ENCODE data around the gene DECR2. TPM values are rescaled to one million over a fixed set of nuclear protein-coding genes. Genes with fewer than 3 reads are reported as not detected.
"Not testable (repeated sequence)": the region's sequence is repeated elsewhere in the genome, so short reads cannot be mapped to it uniquely, and the experiment has no call there.

Gene DECR2
- total and polyA plus RNA-seq, 2 donors = 4.5 to 14.2 TPM

- Histone ChIP-seq H3K36me3 (ENCODE audit: control insufficient read depth in 2 of 2, insufficient read depth in 2 of 2, low read length in 1 of 2) (peaks cover 41 to 47% of the 10 kb centered on the region in 2 donors), H3K27me3 (ENCODE audit: control insufficient read depth in 2 of 2, insufficient read depth in 1 of 2, low read length in 1 of 2) (peaks cover 0 to 10% of the 10 kb centered on the region in 2 donors), H3K4me1 (ENCODE audit: control insufficient read depth in 2 of 2, insufficient read depth in 2 of 2, low read length in 2 of 2) (peaks cover 9 to 13% of the 10 kb centered on the region in 2 donors), H3K9me3 (ENCODE audit: control insufficient read depth in 2 of 2, insufficient read depth in 1 of 2, low read length in 1 of 2) (no peaks in the 10 kb centered on the region), H3K27ac (ENCODE audit: low read depth in 1 of 2, low read length in 1 of 2) (no peak overlapping the region), H3K4me3 (ENCODE audit: low read length in 2 of 2) (no peak overlapping the region)
- DNase-seq (ENCODE audit: low read depth in 6 of 9, low spot score in 9 of 9) = no peak
- 94% methylated on average over 42 of the region's 42 CpGs for WGBS
These were observed 24.2 kb upstream of the DECR2 start for GRCh38 chr16:377419-377951.

DNA sequence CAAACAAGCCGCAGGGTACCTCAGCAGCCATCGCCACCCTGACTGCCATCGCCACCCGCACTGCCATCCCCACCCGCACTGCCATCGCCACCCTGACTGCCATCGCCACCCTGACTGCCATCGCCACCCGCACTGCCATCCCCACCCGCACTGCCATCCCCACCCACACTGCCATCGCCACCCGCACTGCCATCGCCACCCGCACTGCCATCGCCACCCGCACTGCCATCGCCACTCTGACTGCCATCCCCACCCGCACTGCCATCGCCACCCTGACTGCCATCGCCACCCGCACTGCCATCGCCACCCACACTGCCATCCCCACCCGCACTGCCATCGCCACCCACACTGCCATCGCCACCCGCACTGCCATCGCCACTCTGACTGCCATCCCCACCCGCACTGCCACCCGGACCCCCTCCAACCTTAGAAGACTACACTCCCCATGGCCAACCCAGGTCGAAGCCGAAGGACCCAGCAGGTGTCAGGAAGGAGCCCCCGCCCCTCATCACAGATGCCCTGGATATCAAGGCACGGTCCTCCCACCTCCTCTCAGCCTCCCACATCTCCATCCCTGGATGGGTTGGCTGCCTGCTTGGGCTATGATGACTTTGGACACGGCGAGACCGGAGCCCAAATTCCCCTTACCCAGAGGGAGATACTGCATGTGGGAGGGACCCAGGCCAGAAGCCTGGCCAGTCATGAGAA, 23.4 kb upstream of the DECR2 start:
- Histone ChIP-seq H3K4me1 (ENCODE audit: control insufficient read depth in 2 of 2, insufficient read depth in 2 of 2, low read length in 2 of 2) (peaks cover 11 to 21% of the 10 kb centered on the region in 2 donors), H3K36me3 (ENCODE audit: control insufficient read depth in 2 of 2, insufficient read depth in 2 of 2, low read length in 1 of 2) (peaks cover 36 to 40% of the 10 kb centered on the region in 2 donors), H3K27me3 (ENCODE audit: control insufficient read depth in 2 of 2, insufficient read depth in 1 of 2, low read length in 1 of 2) (peaks cover 0 to 18% of the 10 kb centered on the region in 2 donors)
- not testable (repeated sequence) for H3K4me3 ChIP-seq (ENCODE audit: low read length in 2 of 2); H3K27ac ChIP-seq (ENCODE audit: low read depth in 1 of 2, low read length in 1 of 2); DNase-seq (ENCODE audit: low read depth in 6 of 9, low spot score in 9 of 9); H3K9me3 ChIP-seq (ENCODE audit: control insufficient read depth in 2 of 2, insufficient read depth in 1 of 2, low read length in 1 of 2)
- 94% methylated on average over 36 of the region's 36 CpGs for WGBS

- H3K9me3 ChIP-seq (ENCODE audit: control insufficient read depth in 2 of 2, insufficient read depth in 1 of 2, low read length in 1 of 2) = no peaks in the 10 kb centered on the region
- H3K4me1 ChIP-seq (ENCODE audit: control insufficient read depth in 2 of 2, insufficient read depth in 2 of 2, low read length in 2 of 2) = peaks cover 17 to 26% of the 10 kb centered on the region in 2 donors
- WGBS = 91% methylated on average over 14 of the region's 14 CpGs
- H3K36me3 ChIP-seq (ENCODE audit: control insufficient read depth in 2 of 2, insufficient read depth in 2 of 2, low read length in 1 of 2) = peaks cover 31 to 34% of the 10 kb centered on the region in 2 donors
- no peak overlapping the region for H3K27ac ChIP-seq (ENCODE audit: low read depth in 1 of 2, low read length in 1 of 2)
- no peak overlapping the region for H3K4me3 ChIP-seq (ENCODE audit: low read length in 2 of 2)
- H3K27me3 ChIP-seq (ENCODE audit: control insufficient read depth in 2 of 2, insufficient read depth in 1 of 2, low read length in 1 of 2) = peaks cover 0 to 23% of the 10 kb centered on the region in 2 donors
- no peak for DNase-seq (ENCODE audit: low read depth in 6 of 9, low spot score in 9 of 9)
These were observed 22.9 kb upstream of the DECR2 start for GRCh38 chr16:378821-379182.

- peaks cover 0 to 27% of the 10 kb centered on the region in 2 donors for H3K27me3 ChIP-seq (ENCODE audit: control insufficient read depth in 2 of 2, insufficient read depth in 1 of 2, low read length in 1 of 2)
- H3K27ac ChIP-seq (ENCODE audit: low read depth in 1 of 2, low read length in 1 of 2) = no peak overlapping the region
- no peak overlapping the region for H3K4me3 ChIP-seq (ENCODE audit: low read length in 2 of 2)
- WGBS = 93% methylated on average over 16 of the region's 16 CpGs
- peaks cover 28 to 29% of the 10 kb centered on the region in 2 donors for H3K36me3 ChIP-seq (ENCODE audit: control insufficient read depth in 2 of 2, insufficient read depth in 2 of 2, low read length in 1 of 2)
- H3K4me1 ChIP-seq (ENCODE audit: control insufficient read depth in 2 of 2, insufficient read depth in 2 of 2, low read length in 2 of 2) = peaks cover 17 to 32% of the 10 kb centered on the region in 2 donors
- no peak for DNase-seq (ENCODE audit: low read depth in 6 of 9, low spot score in 9 of 9)
- H3K9me3 ChIP-seq (ENCODE audit: control insufficient read depth in 2 of 2, insufficient read depth in 1 of 2, low read length in 1 of 2) = no peaks in the 10 kb centered on the region
These were observed 22.3 kb upstream of the DECR2 start for GRCh38 chr16:379183-379960.

DNA sequence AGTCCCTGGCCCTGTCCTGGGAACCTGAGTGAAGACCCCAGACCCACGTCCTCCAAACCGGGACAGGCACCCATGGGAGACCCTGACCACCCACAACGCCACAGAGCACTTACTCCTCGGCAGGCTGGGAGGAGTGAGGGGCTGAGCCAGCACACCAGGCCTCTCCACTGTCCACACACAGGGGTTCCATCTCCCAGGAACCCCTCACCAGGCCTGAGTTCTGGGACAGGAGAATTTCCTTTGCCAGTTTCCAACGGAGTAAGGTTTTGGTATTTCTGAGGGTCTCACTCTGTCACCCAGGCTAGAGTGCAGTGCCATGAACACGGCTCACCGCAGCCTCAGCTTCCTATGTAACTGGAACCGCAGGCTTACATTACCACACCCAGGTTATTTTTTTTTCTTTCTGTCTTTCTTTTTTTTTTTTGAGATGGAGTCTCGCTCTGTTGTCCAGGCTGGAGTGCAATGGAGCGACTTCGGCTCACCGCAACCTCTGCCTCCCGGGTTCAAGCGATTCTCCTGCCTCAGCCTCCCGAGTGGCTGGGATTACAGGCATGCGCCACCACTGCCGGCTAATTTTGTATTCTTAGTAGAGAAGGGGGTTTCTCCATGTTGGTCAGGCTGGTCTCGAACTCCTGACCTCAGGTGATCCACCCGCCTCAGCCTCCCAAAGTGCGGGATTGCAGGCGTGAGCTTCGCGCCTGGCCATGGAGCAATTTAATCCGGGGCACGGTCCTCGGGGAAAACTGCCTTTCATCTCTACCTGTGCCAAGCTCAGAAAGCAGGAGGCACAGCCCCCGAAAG, 21.5 kb upstream of the DECR2 start:
- peak overlapping the region in 1 of 2 donors; percentile 93 for H3K4me3 ChIP-seq (ENCODE audit: low read length in 2 of 2)
- peaks cover 17 to 32% of the 10 kb centered on the region in 2 donors for H3K4me1 ChIP-seq (ENCODE audit: control insufficient read depth in 2 of 2, insufficient read depth in 2 of 2, low read length in 2 of 2)
- no peak overlapping the region for H3K27ac ChIP-seq (ENCODE audit: low read depth in 1 of 2, low read length in 1 of 2)
- peaks cover 21 to 23% of the 10 kb centered on the region in 2 donors for H3K36me3 ChIP-seq (ENCODE audit: control insufficient read depth in 2 of 2, insufficient read depth in 2 of 2, low read length in 1 of 2)
- H3K27me3 ChIP-seq (ENCODE audit: control insufficient read depth in 2 of 2, insufficient read depth in 1 of 2, low read length in 1 of 2) = peaks cover 0 to 27% of the 10 kb centered on the region in 2 donors
- 90% methylated on average over 27 of the region's 27 CpGs for WGBS
- DNase-seq (ENCODE audit: low read depth in 6 of 9, low spot score in 9 of 9) = no peak
- H3K9me3 ChIP-seq (ENCODE audit: control insufficient read depth in 2 of 2, insufficient read depth in 1 of 2, low read length in 1 of 2) = no peaks in the 10 kb centered on the region

DNA sequence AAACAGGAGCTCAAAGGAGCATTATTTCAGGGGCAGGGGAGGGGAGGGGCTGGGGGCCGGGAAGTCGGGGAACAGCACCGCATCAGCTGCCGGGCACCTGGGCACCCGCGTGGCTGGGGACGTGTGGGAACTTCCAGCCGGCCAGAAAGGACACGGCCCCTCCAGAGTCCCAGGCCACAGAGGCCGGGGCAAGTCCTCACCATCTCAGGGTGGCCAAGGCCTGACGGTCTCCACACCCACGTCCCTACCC, 21.0 kb upstream of the DECR2 start:
- no peak for DNase-seq (ENCODE audit: low read depth in 6 of 9, low spot score in 9 of 9)
- Histone ChIP-seq H3K27ac (ENCODE audit: low read depth in 1 of 2, low read length in 1 of 2) (no peak overlapping the region), H3K27me3 (ENCODE audit: control insufficient read depth in 2 of 2, insufficient read depth in 1 of 2, low read length in 1 of 2) (peaks cover 0 to 27% of the 10 kb centered on the region in 2 donors), H3K4me3 (ENCODE audit: low read length in 2 of 2) (peak overlapping the region; percentile 68 to 93), H3K9me3 (ENCODE audit: control insufficient read depth in 2 of 2, insufficient read depth in 1 of 2, low read length in 1 of 2) (no peaks in the 10 kb centered on the region), H3K36me3 (ENCODE audit: control insufficient read depth in 2 of 2, insufficient read depth in 2 of 2, low read length in 1 of 2) (peaks cover 18 to 23% of the 10 kb centered on the region in 2 donors), H3K4me1 (ENCODE audit: control insufficient read depth in 2 of 2, insufficient read depth in 2 of 2, low read length in 2 of 2) (peaks cover 17 to 32% of the 10 kb centered on the region in 2 donors)
- WGBS = 19% methylated on average over 12 of the region's 12 CpGs

- Histone ChIP-seq H3K9me3 (ENCODE audit: control insufficient read depth in 2 of 2, insufficient read depth in 1 of 2, low read length in 1 of 2) (no peaks in the 10 kb centered on the region), H3K4me3 (ENCODE audit: low read length in 2 of 2) (peak overlapping the region; percentile 68 to 93), H3K27me3 (ENCODE audit: control insufficient read depth in 2 of 2, insufficient read depth in 1 of 2, low read length in 1 of 2) (peaks cover 0 to 27% of the 10 kb centered on the region in 2 donors), H3K36me3 (ENCODE audit: control insufficient read depth in 2 of 2, insufficient read depth in 2 of 2, low read length in 1 of 2) (peaks cover 13 to 18% of the 10 kb centered on the region in 2 donors), H3K27ac (ENCODE audit: low read depth in 1 of 2, low read length in 1 of 2) (peak overlapping the region in 1 of 2 donors; percentile 11), H3K4me1 (ENCODE audit: control insufficient read depth in 2 of 2, insufficient read depth in 2 of 2, low read length in 2 of 2) (peaks cover 17 to 32% of the 10 kb centered on the region in 2 donors)
- DNase-seq (ENCODE audit: low read depth in 6 of 9, low spot score in 9 of 9) = no peak
- WGBS = 3% methylated on average over 73 of the region's 73 CpGs
These were observed 20.5 kb upstream of the DECR2 start for GRCh38 chr16:381012-381788.

Measured in thymus (tissue), 11 donors.